Esophagus muscularis mucosa (tissue), 4 donors: ENCODE results near the gene RBM46.

ENCODE experiments used
- CTCF ChIP-seq, 3 experiments: fragments of 200-600 bp in 2 of 3; fragments of 450-650 bp in 1 of 3; sonication (generic) in 2 of 3; IDR thresholded peaks; one replicate each; pipeline ENCODE4 v1.5.1; 2017 to 2019; ENCODE audit warnings: antibody characterized with exemption in 3 of 3, mild to moderate bottlenecking in 2 of 3, moderate library complexity in 1 of 3
- EP300 ChIP-seq: sonication (generic); formaldehyde crosslinking; IDR thresholded peaks from one replicate; pipeline ENCODE4 v1.6.1; 2017; ENCODE audit warnings: antibody characterized with exemption
- POLR2AphosphoS5 ChIP-seq, 2 donors: sonication (generic); formaldehyde crosslinking; IDR thresholded peaks; one replicate each; pipeline ENCODE4 v1.6.1; 2017; ENCODE audit warnings: antibody characterized with exemption in 2 of 2

- no peak for TF ChIP-seq EP300
- TF ChIP-seq CTCF (IDR thresholded peaks at IDR 0.05) = no peak
- no peak for TF ChIP-seq POLR2AphosphoS5 (IDR thresholded peaks at IDR 0.05)
Observed at GRCh38 chr4:154778264-154778663, 2.8 kb upstream of the RBM46 start.
